WI38 (cell line): ENCODE data around the gene FBXL4.

Experiments
- H3K4me3 ChIP-seq: 2 replicates; pipeline ENCODE4 v1.5.1; 2011; ENCODE audit warnings: low read depth, mild to moderate bottlenecking, control low read depth, low read length
- CTCF ChIP-seq: IDR thresholded peaks from 2 replicates; pipeline ENCODE4 v1.5.1; 2012; ENCODE audit warnings: low read depth, mild to moderate bottlenecking, control low read depth, low read length

Gene FBXL4

DNA sequence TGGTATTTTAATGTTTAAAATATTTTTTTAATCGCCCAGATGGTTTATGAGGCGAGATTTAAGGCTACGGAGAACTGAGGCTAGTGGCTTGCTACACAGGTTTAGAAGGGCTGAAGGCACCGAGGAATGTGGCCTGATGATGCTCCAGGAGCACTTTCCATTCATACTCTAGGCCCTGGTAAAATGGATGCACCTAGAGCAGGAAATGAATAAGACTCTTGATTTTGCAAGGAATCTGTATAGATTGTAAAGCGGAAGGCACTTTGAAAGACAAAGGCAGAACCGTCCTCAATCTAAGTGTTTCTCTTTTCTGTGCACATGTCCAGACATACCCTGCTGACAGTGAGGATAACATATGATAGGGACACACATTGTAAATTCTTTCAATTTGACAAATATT lies 83.2 kb downstream of the FBXL4 start:
- no peak for TF ChIP-seq CTCF
- no peak overlapping the region for H3K4me3 ChIP-seq

DNA sequence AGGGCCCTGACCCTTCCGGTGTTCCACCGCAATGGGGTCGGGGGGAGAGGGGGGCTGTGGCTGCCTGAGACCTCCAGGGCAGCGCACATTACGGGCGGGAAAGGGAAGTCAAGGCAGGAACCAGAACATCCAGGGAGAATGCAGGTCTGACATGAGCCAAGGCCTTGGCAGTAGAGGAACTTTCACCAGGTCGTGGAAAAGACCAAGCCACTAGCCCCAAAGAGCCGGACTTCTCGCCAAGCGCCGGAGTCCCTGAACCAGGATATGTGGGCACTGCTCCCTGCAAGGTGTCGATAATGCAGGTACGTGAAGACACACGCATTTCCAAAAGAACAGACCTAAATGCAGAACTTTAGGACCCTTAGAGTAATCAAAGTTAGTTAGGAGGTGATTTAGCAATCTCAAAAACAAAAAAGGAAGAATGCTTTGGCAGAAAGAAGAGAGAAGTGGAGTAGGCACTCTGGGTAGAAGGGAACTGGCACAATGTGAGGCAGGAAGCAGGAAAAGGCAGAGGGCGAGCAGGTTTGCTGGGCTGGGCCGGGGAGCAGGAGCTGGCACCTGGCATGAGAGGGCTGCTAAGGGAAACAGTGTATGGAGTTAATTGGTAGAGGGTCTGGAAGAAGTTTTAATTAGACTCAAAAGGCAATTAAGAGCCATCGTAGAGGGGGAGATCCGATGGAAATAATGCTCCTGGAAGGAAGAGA lies 99.1 kb downstream of the FBXL4 start:
- H3K4me3 ChIP-seq: no peak overlapping the region
- no peak for TF ChIP-seq CTCF

GRCh38 chr6:98847779-98848538 lies 99.8 kb downstream of the FBXL4 start:
- H3K4me3 ChIP-seq: 0 out of 2 replicates have a peak overlapping the region, but pooled peaks have one; percentile 2
- no peak for TF ChIP-seq CTCF

- no peak for TF ChIP-seq CTCF
- no peak overlapping the region for H3K4me3 ChIP-seq
These were observed 100.3 kb downstream of the FBXL4 start for GRCh38 chr6:98847416-98847778.

- TF ChIP-seq CTCF: no peak
- no peak overlapping the region for H3K4me3 ChIP-seq
These were observed 101.7 kb downstream of the FBXL4 start for GRCh38 chr6:98846021-98846380.

- peak; percentile 87 for TF ChIP-seq CTCF
- H3K4me3 ChIP-seq: peak overlapping the region; percentile 34
These were observed 102.3 kb downstream of the FBXL4 start for GRCh38 chr6:98845211-98846020.
